ENCODE results near the gene FOXJ3.

The FOXJ3 gene

GRCh38 chr1:42258218-42258617 lies 76.8 kb downstream of the FOXJ3 start:
- Histone ChIP-seq H3K27ac (ENCODE audit: low read depth, low read length) (no peak overlapping the region), H3K79me2 (ENCODE audit: control insufficient read depth, insufficient read depth, low read length, unreplicated experiment) (peaks cover 49% of the 10 kb centered on the region), H3K4me1 (ENCODE audit: control insufficient read depth, insufficient read depth, low read length, unreplicated experiment) (peaks cover 21% of the 10 kb centered on the region), H2AFZ (ENCODE audit: low read length, unreplicated experiment) (no peak overlapping the region), H3K27me3 (ENCODE audit: insufficient read depth, low read length) (no peaks in the 10 kb centered on the region), H3K4me3 (ENCODE audit: low read depth, low read length) (no peak overlapping the region), H3K36me3 (ENCODE audit: insufficient read depth, low read length) (peaks cover 9% of the 10 kb centered on the region)

DNA sequence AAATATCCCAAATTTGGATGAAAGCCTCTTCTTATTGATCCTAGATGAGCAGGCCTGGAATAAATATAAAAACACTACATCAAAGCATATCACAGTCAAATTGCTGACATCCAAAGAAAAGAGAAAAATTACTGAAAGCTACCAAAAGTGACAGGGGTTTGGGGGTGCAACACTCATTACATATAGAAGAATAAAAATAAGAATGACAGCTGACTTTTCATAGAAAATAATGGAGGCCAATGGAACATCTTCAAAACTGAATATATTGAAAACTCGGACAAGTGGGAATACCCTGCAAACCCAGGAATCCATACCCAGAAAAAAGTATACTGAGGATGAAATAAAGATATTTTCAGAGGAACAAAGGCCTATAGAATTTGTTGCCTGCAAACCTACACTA lies 84.0 kb downstream of the FOXJ3 start:
- peaks cover 19% of the 10 kb centered on the region; the same call in 1 of the 2 replicates for H3K36me3 ChIP-seq (ENCODE audit: insufficient read depth, low read length)
- H3K4me1 ChIP-seq (ENCODE audit: control insufficient read depth, insufficient read depth, low read length, unreplicated experiment): no peaks in the 10 kb centered on the region
- H3K27me3 ChIP-seq (ENCODE audit: insufficient read depth, low read length): no peaks in the 10 kb centered on the region
- H3K27ac ChIP-seq (ENCODE audit: low read depth, low read length): no peak overlapping the region
- no peak overlapping the region for H3K4me3 ChIP-seq (ENCODE audit: low read depth, low read length)
- H3K79me2 ChIP-seq (ENCODE audit: control insufficient read depth, insufficient read depth, low read length, unreplicated experiment): peaks cover 40% of the 10 kb centered on the region
- H2AFZ ChIP-seq (ENCODE audit: low read length, unreplicated experiment): no peak overlapping the region

GRCh38 chr1:42250164-42250563 lies 84.9 kb downstream of the FOXJ3 start:
- Histone ChIP-seq H3K27me3 (ENCODE audit: insufficient read depth, low read length) (no peaks in the 10 kb centered on the region), H3K79me2 (ENCODE audit: control insufficient read depth, insufficient read depth, low read length, unreplicated experiment) (peaks cover 41% of the 10 kb centered on the region), H3K4me1 (ENCODE audit: control insufficient read depth, insufficient read depth, low read length, unreplicated experiment) (no peaks in the 10 kb centered on the region)

GRCh38 chr1:42240966-42241755 lies 93.9 kb downstream of the FOXJ3 start:
- H3K36me3 ChIP-seq (ENCODE audit: insufficient read depth, low read length): peaks cover 33% of the 10 kb centered on the region
- no peak overlapping the region for H3K27ac ChIP-seq (ENCODE audit: low read depth, low read length)
- H3K27me3 ChIP-seq (ENCODE audit: insufficient read depth, low read length): no peaks in the 10 kb centered on the region
- H3K79me2 ChIP-seq (ENCODE audit: control insufficient read depth, insufficient read depth, low read length, unreplicated experiment): peaks cover 63% of the 10 kb centered on the region
- no peaks in the 10 kb centered on the region for H3K4me1 ChIP-seq (ENCODE audit: control insufficient read depth, insufficient read depth, low read length, unreplicated experiment)
- no peak overlapping the region for H3K4me3 ChIP-seq (ENCODE audit: low read depth, low read length)
- no peak overlapping the region for H2AFZ ChIP-seq (ENCODE audit: low read length, unreplicated experiment)

More at GRCh38 chr1:42250164-42250563, 84.9 kb downstream of the FOXJ3 start:
- Histone ChIP-seq H2AFZ (ENCODE audit: low read length, unreplicated experiment) (no peak overlapping the region), H3K27ac (ENCODE audit: low read depth, low read length) (no peak overlapping the region), H3K4me3 (ENCODE audit: low read depth, low read length) (no peak overlapping the region), H3K36me3 (ENCODE audit: insufficient read depth, low read length) (peaks cover 16% of the 10 kb centered on the region; the same call in 1 of the 2 replicates)

- no peak overlapping the region for H3K27ac ChIP-seq (ENCODE audit: low read depth, low read length)
- peaks cover 40% of the 10 kb centered on the region for H3K36me3 ChIP-seq (ENCODE audit: insufficient read depth, low read length)
- H3K4me3 ChIP-seq (ENCODE audit: low read depth, low read length): no peak overlapping the region
- no peaks in the 10 kb centered on the region for H3K27me3 ChIP-seq (ENCODE audit: insufficient read depth, low read length)
- peaks cover 53% of the 10 kb centered on the region for H3K79me2 ChIP-seq (ENCODE audit: control insufficient read depth, insufficient read depth, low read length, unreplicated experiment)
- no peak overlapping the region for H2AFZ ChIP-seq (ENCODE audit: low read length, unreplicated experiment)
- no peaks in the 10 kb centered on the region for H3K4me1 ChIP-seq (ENCODE audit: control insufficient read depth, insufficient read depth, low read length, unreplicated experiment)
Observed at GRCh38 chr1:42239555-42239954, 95.5 kb downstream of the FOXJ3 start.

DNA sequence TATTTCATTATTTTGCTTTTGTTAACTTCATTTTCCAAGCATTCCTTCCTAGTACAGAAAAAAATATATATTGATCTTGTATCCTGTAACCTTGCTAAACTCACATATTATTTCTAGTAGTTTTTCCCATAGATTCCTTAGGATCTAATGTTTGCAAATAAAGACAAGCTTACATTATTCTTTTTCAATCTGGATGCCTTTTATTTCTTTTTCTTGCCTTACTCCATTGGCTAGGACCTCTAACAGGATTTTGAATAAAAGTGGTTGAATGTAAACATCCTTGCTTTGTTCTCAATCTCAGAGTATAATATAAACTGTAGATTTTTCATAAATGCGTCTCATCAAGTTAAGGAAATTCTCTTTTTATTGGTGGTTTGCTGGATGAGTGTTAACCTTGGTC lies 96.0 kb downstream of the FOXJ3 start:
- H3K36me3 ChIP-seq (ENCODE audit: insufficient read depth, low read length): peaks cover 40% of the 10 kb centered on the region
- no peak overlapping the region for H3K27ac ChIP-seq (ENCODE audit: low read depth, low read length)
- H3K79me2 ChIP-seq (ENCODE audit: control insufficient read depth, insufficient read depth, low read length, unreplicated experiment): peaks cover 48% of the 10 kb centered on the region
- no peak overlapping the region for H3K4me3 ChIP-seq (ENCODE audit: low read depth, low read length)
- H3K27me3 ChIP-seq (ENCODE audit: insufficient read depth, low read length): no peaks in the 10 kb centered on the region
- H2AFZ ChIP-seq (ENCODE audit: low read length, unreplicated experiment): no peak overlapping the region
- H3K4me1 ChIP-seq (ENCODE audit: control insufficient read depth, insufficient read depth, low read length, unreplicated experiment): no peaks in the 10 kb centered on the region

GRCh38 chr1:42231253-42231652 lies 103.8 kb downstream of the FOXJ3 start:
- Histone ChIP-seq H3K4me3 (ENCODE audit: low read depth, low read length) (no peak overlapping the region), H3K27me3 (ENCODE audit: insufficient read depth, low read length) (no peaks in the 10 kb centered on the region), H3K79me2 (ENCODE audit: control insufficient read depth, insufficient read depth, low read length, unreplicated experiment) (peaks cover 19% of the 10 kb centered on the region), H3K4me1 (ENCODE audit: control insufficient read depth, insufficient read depth, low read length, unreplicated experiment) (peaks cover 11% of the 10 kb centered on the region), H2AFZ (ENCODE audit: low read length, unreplicated experiment) (no peak overlapping the region), H3K36me3 (ENCODE audit: insufficient read depth, low read length) (peaks cover 6% of the 10 kb centered on the region; the same call in 1 of the 2 replicates), H3K27ac (ENCODE audit: low read depth, low read length) (no peak overlapping the region)

- Histone ChIP-seq H2AFZ (ENCODE audit: low read length, unreplicated experiment) (no peak overlapping the region), H3K36me3 (ENCODE audit: insufficient read depth, low read length) (no peaks in the 10 kb centered on the region), H3K27ac (ENCODE audit: low read depth, low read length) (no peak overlapping the region), H3K27me3 (ENCODE audit: insufficient read depth, low read length) (no peaks in the 10 kb centered on the region), H3K4me3 (ENCODE audit: low read depth, low read length) (no peak overlapping the region), H3K79me2 (ENCODE audit: control insufficient read depth, insufficient read depth, low read length, unreplicated experiment) (peaks cover 17% of the 10 kb centered on the region), H3K4me1 (ENCODE audit: control insufficient read depth, insufficient read depth, low read length, unreplicated experiment) (peaks cover 11% of the 10 kb centered on the region)
Observed at GRCh38 chr1:42228938-42229337, 106.1 kb downstream of the FOXJ3 start.

DNA sequence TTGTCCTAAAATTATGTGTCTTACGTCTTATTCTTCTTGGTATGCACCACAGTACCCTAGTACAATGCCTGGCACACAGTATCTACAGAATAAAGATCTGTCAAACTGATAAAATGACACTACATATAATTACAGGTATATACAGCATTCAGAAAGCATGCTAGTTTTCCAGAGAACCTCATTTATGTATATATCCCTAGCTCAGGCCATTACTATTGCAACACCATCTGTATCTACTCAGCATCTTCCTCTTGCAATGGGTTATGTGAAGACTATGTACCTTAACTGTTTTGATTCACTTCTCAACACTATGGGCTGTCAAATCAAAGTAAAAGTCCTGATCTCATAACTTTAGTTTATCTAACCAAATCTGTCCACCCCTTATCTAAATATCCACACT lies 112.0 kb downstream of the FOXJ3 start:
- H3K4me3 ChIP-seq (ENCODE audit: low read depth, low read length): no peak overlapping the region
- no peak overlapping the region for H2AFZ ChIP-seq (ENCODE audit: low read length, unreplicated experiment)
- H3K79me2 ChIP-seq (ENCODE audit: control insufficient read depth, insufficient read depth, low read length, unreplicated experiment): peaks cover 14% of the 10 kb centered on the region
- no peak overlapping the region for H3K27ac ChIP-seq (ENCODE audit: low read depth, low read length)
- peaks cover 36% of the 10 kb centered on the region for H3K4me1 ChIP-seq (ENCODE audit: control insufficient read depth, insufficient read depth, low read length, unreplicated experiment)
- H3K36me3 ChIP-seq (ENCODE audit: insufficient read depth, low read length): no peaks in the 10 kb centered on the region
- H3K27me3 ChIP-seq (ENCODE audit: insufficient read depth, low read length): no peaks in the 10 kb centered on the region

- H3K4me3 ChIP-seq (ENCODE audit: low read depth, low read length): no peak overlapping the region
- peaks cover 17% of the 10 kb centered on the region for H3K79me2 ChIP-seq (ENCODE audit: control insufficient read depth, insufficient read depth, low read length, unreplicated experiment)
- H3K27me3 ChIP-seq (ENCODE audit: insufficient read depth, low read length): no peaks in the 10 kb centered on the region
- peaks cover 32% of the 10 kb centered on the region for H3K4me1 ChIP-seq (ENCODE audit: control insufficient read depth, insufficient read depth, low read length, unreplicated experiment)
- H3K27ac ChIP-seq (ENCODE audit: low read depth, low read length): 0 out of 2 replicates have a peak overlapping the region, but pooled peaks have one; percentile 19
- H3K36me3 ChIP-seq (ENCODE audit: insufficient read depth, low read length): no peaks in the 10 kb centered on the region
- H2AFZ ChIP-seq (ENCODE audit: low read length, unreplicated experiment): no peak overlapping the region
Observed at GRCh38 chr1:42221952-42222606, 113.0 kb downstream of the FOXJ3 start.

DNA sequence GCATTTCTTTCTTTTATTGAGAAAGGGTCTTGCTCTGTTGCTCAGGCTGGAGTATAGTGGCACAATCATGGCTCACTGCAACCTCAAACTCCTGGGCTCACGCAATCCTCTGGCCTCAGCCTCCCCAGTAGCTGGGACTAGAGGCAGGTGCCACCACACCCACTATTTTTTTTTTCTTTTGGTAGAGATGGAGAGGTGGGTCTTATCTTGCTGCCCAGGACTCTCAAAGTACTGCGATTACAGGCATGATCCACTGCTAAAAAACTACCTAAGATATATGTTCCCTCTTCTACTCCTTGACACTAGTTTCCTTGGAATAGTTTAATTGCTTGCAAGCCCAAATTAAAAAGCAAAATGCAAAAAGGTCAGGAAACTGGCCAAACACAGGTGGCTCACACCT lies 113.6 kb downstream of the FOXJ3 start:
- Histone ChIP-seq H3K79me2 (ENCODE audit: control insufficient read depth, insufficient read depth, low read length, unreplicated experiment) (peaks cover 17% of the 10 kb centered on the region), H3K4me3 (ENCODE audit: low read depth, low read length) (no peak overlapping the region), H2AFZ (ENCODE audit: low read length, unreplicated experiment) (no peak overlapping the region), H3K27ac (ENCODE audit: low read depth, low read length) (no peak overlapping the region), H3K27me3 (ENCODE audit: insufficient read depth, low read length) (no peaks in the 10 kb centered on the region), H3K4me1 (ENCODE audit: control insufficient read depth, insufficient read depth, low read length, unreplicated experiment) (peaks cover 25% of the 10 kb centered on the region), H3K36me3 (ENCODE audit: insufficient read depth, low read length) (no peaks in the 10 kb centered on the region)
